GM23248 (cell line): Measurements from ENCODE around the gene TLL1. TPM values are rescaled to one million over a fixed set of nuclear protein-coding genes. Genes with fewer than 3 reads are reported as not detected.

Experiments
- DNase-seq: peaks from one replicate; pipeline ENCODE4 v3.0.0-alpha.2; 2015
- H2AFZ ChIP-seq: fragments of 200-600 bp; sonication (generic); 2 replicates; pipeline ENCODE4 v1.6.1; 2016; ENCODE audit warnings: antibody characterized with exemption
- H3F3A ChIP-seq: fragments of 200-600 bp; sonication (generic); 2 replicates; pipeline ENCODE4 v1.6.1; 2016; ENCODE audit warnings: mild to moderate bottlenecking, antibody characterized with exemption, mixed run types; ENCODE audit not compliant: insufficient read depth
- H3K27ac ChIP-seq: fragments of 200-600 bp; sonication (generic); 2 replicates; pipeline ENCODE4 v1.5.1; 2016; ENCODE audit warnings: mild to moderate bottlenecking
- H3K27me3 ChIP-seq: fragments of 200-600 bp; sonication (generic); replicated peaks from 2 replicates; pipeline ENCODE4 v1.6.1; 2016; ENCODE audit warnings: mild to moderate bottlenecking; ENCODE audit not compliant: insufficient read depth
- H3K36me3 ChIP-seq: fragments of 200-600 bp; sonication (generic); 2 replicates; pipeline ENCODE4 v1.6.1; 2016; ENCODE audit warnings: low read depth, mild to moderate bottlenecking
- H3K4me1 ChIP-seq: fragments of 200-600 bp; sonication (generic); 2 replicates; pipeline ENCODE4 v1.6.1; 2016; ENCODE audit warnings: mild to moderate bottlenecking; ENCODE audit not compliant: insufficient read depth
- H3K4me2 ChIP-seq: fragments of 200-600 bp; sonication (generic); one replicate; pipeline ENCODE4 v1.6.1; 2016; ENCODE audit warnings: mild to moderate bottlenecking; ENCODE audit not compliant: unreplicated experiment
- H3K4me3 ChIP-seq: fragments of 200-600 bp; sonication (generic); 2 replicates; pipeline ENCODE4 v1.5.1; 2016; ENCODE audit warnings: mild to moderate bottlenecking
- H3K79me2 ChIP-seq: fragments of 200-600 bp; sonication (generic); 2 replicates; pipeline ENCODE4 v1.6.1; 2016; ENCODE audit warnings: mild to moderate bottlenecking; ENCODE audit not compliant: insufficient read depth
- H3K9ac ChIP-seq: fragments of 200-600 bp; sonication (generic); 2 replicates; pipeline ENCODE4 v1.6.1; 2016; ENCODE audit warnings: mild to moderate bottlenecking
- H3K9me2 ChIP-seq: fragments of 200-600 bp; sonication (generic); 2 replicates; pipeline ENCODE4 v1.6.1; 2016; ENCODE audit warnings: mixed run types, mild to moderate bottlenecking, moderate library complexity; ENCODE audit not compliant: insufficient read depth
- H3K9me3 ChIP-seq: fragments of 200-600 bp; sonication (generic); one replicate; pipeline ENCODE4 v1.6.1; 2017; ENCODE audit warnings: low read depth
- H4K20me1 ChIP-seq: fragments of 200-600 bp; sonication (generic); 2 replicates; pipeline ENCODE4 v1.6.0; 2016; ENCODE audit not compliant: insufficient read depth
- EZH2 ChIP-seq: fragments of 200-600 bp; sonication (generic); IDR thresholded peaks from 2 replicates; pipeline ENCODE4 v1.6.1; 2018; ENCODE audit warnings: antibody characterized with exemption, mild to moderate bottlenecking; ENCODE audit not compliant: insufficient read depth, poor library complexity, severe bottlenecking
- EZH2phosphoT487 ChIP-seq: fragments of 200-600 bp; sonication (generic); IDR thresholded peaks from 2 replicates; pipeline ENCODE4 v1.6.1; 2018; ENCODE audit warnings: antibody characterized with exemption, moderate library complexity, mild to moderate bottlenecking, low read depth; ENCODE audit not compliant: insufficient read depth
- WGBS, 2 experiments: methylation state at CpG; one replicate each; pipeline ENCODE4 v1.1.6; 2015 to 2017; ENCODE audit warnings: low lambda C conversion rate in 2 of 2, low coverage in 1 of 2; ENCODE audit errors: missing lambda C conversion rate in 2 of 2; 5-methylcytosine and 5-hydroxymethylcytosine counted together
- in situ Hi-C: fragments of 300-500 bp; cut with MboI; formaldehyde crosslinking; loops from 2 replicates; pipeline ENCODE4 v1.15.0; 2020
- polyA plus RNA-seq: library from polyadenylated mRNA; unstranded; fragments of >200 nt; fragmentation: Nextera tagmentation; extraction: Ambion mirVana; gene quantifications from 2 replicates; pipeline ENCODE4 v1.2.1, GENCODE V29; 2016
- total RNA-seq: library from RNA; depleted of rRNA; stranded (reverse); fragments of >200 nt; shearing (Covaris generic); gene quantifications from 2 replicates; pipeline ENCODE4 v1.2.3, GENCODE V29; 2014

TLL1 gene
- total and polyA plus RNA-seq, 2 experiments from 2014 or later = not detected

DNA sequence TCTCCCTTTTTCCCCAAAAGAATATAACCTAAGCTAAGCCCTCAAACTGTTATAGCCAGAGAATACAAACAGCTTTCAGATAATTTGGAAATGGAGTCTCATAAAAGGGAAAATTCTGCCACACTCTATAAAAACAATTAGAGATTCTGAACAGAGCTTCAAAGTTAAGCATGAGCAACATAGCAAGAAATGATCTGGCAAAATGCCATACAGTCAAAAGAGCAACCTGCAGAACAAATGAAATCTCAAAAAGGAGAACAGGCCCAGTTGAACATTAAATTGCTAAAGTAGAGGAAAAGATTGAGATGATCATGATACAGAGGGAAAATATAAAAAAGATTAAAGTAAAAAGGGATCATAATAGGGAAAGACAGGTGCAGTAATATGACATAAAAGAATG lies 250.5 kb downstream of the TLL1 start:
- Histone ChIP-seq H3K4me3 (no peak overlapping the region), H3K9me3 (no peaks in the 10 kb centered on the region), H3K9me2 (no peaks in the 10 kb centered on the region), H3K27ac (no peak overlapping the region), H3K36me3 (no peaks in the 10 kb centered on the region), H3K79me2 (no peaks in the 10 kb centered on the region), H3K27me3 (no peaks in the 10 kb centered on the region), H3F3A (no peaks in the 10 kb centered on the region), H2AFZ (no peak overlapping the region), H3K4me1 (no peaks in the 10 kb centered on the region), H4K20me1 (no peaks in the 10 kb centered on the region), H3K4me2 (no peak overlapping the region), H3K9ac (no peak overlapping the region)
- TF ChIP-seq EZH2 (no peak), EZH2phosphoT487 (no peak)
- in situ Hi-C loops = no loop called here
- no peak for DNase-seq

DNA sequence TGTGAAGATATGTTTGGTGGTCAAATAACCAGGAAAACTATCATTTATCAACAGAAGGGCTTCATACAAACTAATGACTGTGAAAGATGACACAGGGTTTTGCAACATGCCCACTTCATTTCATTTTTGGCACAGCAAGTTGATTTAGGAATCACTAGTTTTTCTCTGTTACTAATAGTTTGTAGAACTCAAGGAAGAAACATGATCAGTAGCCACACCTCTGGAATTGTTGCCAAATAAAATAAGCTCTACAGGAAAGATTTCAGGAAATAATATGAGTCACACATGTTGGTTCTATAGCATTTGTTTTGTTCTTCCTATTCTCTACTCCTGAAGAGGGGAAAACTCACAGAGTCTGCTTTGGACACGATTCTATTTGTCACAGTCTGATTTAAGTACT lies 255.4 kb downstream of the TLL1 start:
- Histone ChIP-seq H3K27ac (no peak overlapping the region), H3K4me1 (no peaks in the 10 kb centered on the region), H3K36me3 (no peaks in the 10 kb centered on the region), H3K9me3 (no peaks in the 10 kb centered on the region), H3K79me2 (no peaks in the 10 kb centered on the region), H3K4me3 (no peak overlapping the region), H3K9me2 (no peaks in the 10 kb centered on the region), H3K4me2 (no peak overlapping the region), H4K20me1 (no peaks in the 10 kb centered on the region), H3K9ac (no peak overlapping the region), H3K27me3 (no peaks in the 10 kb centered on the region), H3F3A (no peaks in the 10 kb centered on the region), H2AFZ (no peak overlapping the region)
- DNase-seq = no peak
- WGBS, 2 experiments = 0 to 17% methylated on average over 1 of the region's 1 CpG
- TF ChIP-seq EZH2phosphoT487 = no peak
- TF ChIP-seq EZH2 = no peak
- in situ Hi-C loops = no loop called here

DNA sequence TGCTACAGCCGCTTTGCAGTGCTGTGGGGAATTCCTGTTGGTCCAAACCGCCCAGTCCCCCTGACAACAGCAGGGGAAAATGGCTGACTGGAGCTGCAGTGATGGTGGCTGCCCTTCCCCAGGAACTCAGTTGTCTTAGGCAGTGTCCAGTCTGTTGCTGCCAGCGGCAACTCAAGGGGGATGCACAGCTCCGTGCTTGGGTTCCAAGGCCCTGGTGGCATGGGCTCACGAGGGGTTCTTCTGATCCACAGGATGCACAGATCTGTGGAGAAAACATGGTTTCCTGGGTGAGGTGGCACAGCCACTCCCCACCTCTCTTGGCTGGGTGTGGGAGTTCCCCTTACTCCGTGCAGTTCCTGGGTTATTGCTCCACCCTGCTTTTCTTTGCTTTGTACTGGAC lies 261.2 kb downstream of the TLL1 start:
- WGBS, 2 experiments = 10 to 13% methylated on average over 6 of the region's 6 CpGs
- TF ChIP-seq EZH2 (no peak), EZH2phosphoT487 (no peak)
- H3K4me2 ChIP-seq = no peak overlapping the region
- H3K9me2 ChIP-seq = no peaks in the 10 kb centered on the region
- no peak overlapping the region for H3K27ac ChIP-seq
- H3F3A ChIP-seq = no peaks in the 10 kb centered on the region
- H3K36me3 ChIP-seq = no peaks in the 10 kb centered on the region
- H3K9ac ChIP-seq = no peak overlapping the region
- H3K4me1 ChIP-seq = no peaks in the 10 kb centered on the region
- no peak overlapping the region for H3K4me3 ChIP-seq
- DNase-seq = no peak
- no peaks in the 10 kb centered on the region for H3K27me3 ChIP-seq
- H4K20me1 ChIP-seq = no peaks in the 10 kb centered on the region
- H2AFZ ChIP-seq = no peak overlapping the region
- no peaks in the 10 kb centered on the region for H3K9me3 ChIP-seq
- in situ Hi-C loops = no loop called here
- H3K79me2 ChIP-seq = no peaks in the 10 kb centered on the region

DNA sequence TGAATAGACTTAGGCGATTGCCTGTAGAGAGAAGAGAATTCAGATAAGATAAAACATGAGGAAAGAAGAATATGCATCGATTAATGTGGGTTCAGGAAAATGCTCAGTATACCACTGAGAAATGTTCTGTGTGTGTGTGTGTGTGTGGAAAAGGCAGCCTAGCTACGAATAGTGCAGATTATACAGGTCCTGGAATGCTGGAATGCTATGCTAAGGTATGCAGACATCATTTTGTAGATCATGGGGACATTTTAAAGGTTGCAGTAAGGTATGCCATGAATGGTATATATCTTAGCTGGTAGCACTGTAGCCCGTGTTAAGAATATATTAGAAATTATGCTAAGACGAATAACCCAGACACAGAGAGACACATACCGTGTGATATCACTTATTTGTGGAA lies 267.9 kb downstream of the TLL1 start:
- TF ChIP-seq EZH2phosphoT487 (no peak), EZH2 (no peak)
- no peak overlapping the region for H3K9ac ChIP-seq
- H3K9me3 ChIP-seq = no peaks in the 10 kb centered on the region
- no peaks in the 10 kb centered on the region for H4K20me1 ChIP-seq
- in situ Hi-C loops = no loop called here
- WGBS, 2 experiments = 11 to 16% methylated on average over 6 of the region's 6 CpGs
- H3K4me1 ChIP-seq = no peaks in the 10 kb centered on the region
- H3K4me2 ChIP-seq = no peak overlapping the region
- no peaks in the 10 kb centered on the region for H3K9me2 ChIP-seq
- no peak overlapping the region for H3K4me3 ChIP-seq
- H3K36me3 ChIP-seq = no peaks in the 10 kb centered on the region
- H3K27ac ChIP-seq = no peak overlapping the region
- H3F3A ChIP-seq = no peaks in the 10 kb centered on the region
- H3K27me3 ChIP-seq = no peaks in the 10 kb centered on the region
- H2AFZ ChIP-seq = no peak overlapping the region
- DNase-seq = no peak
- H3K79me2 ChIP-seq = no peaks in the 10 kb centered on the region

DNA sequence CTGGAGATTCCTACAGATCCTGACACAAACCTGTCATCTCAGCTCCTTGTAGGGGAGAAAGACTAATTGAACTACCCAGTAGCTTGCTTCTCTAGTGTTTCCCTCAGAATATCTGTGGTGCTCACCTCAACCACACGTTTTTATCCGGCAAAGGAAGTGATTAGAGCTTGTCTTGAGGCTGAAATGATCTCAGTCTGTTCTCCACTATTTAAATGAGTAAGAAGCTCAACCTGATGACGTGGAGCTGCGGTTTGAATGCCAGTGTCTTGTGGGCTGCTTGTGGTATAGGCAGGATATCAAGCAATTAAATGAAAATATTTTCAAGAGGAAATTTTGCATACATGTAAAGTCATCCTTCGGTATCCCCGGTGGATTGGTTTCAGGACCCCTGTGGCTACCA lies 270.2 kb downstream of the TLL1 start:
- no peaks in the 10 kb centered on the region for H3F3A ChIP-seq
- H3K4me2 ChIP-seq = no peak overlapping the region
- no peak overlapping the region for H3K27ac ChIP-seq
- in situ Hi-C loops = no loop called here
- H3K36me3 ChIP-seq = no peaks in the 10 kb centered on the region
- no peaks in the 10 kb centered on the region for H3K9me2 ChIP-seq
- TF ChIP-seq EZH2phosphoT487 (no peak), EZH2 (no peak)
- no peaks in the 10 kb centered on the region for H3K9me3 ChIP-seq
- no peaks in the 10 kb centered on the region for H3K79me2 ChIP-seq
- H3K27me3 ChIP-seq = no peaks in the 10 kb centered on the region
- H4K20me1 ChIP-seq = no peaks in the 10 kb centered on the region
- no peak overlapping the region for H3K9ac ChIP-seq
- H3K4me1 ChIP-seq = no peaks in the 10 kb centered on the region
- H2AFZ ChIP-seq = no peak overlapping the region
- peak; percentile 27 for DNase-seq
- no peak overlapping the region for H3K4me3 ChIP-seq
- WGBS, 2 experiments = 28 to 32% methylated on average over 6 of the region's 6 CpGs
